Panc1 (cell line): ENCODE results near the gene KIF1A.

ENCODE experiments used
- CTCF ChIP-seq: fragments of 450-650 bp; IDR thresholded peaks from 2 replicates; pipeline ENCODE4 v1.5.1; 2017; ENCODE audit warnings: mild to moderate bottlenecking
- POLR2AphosphoS5 ChIP-seq: IDR thresholded peaks from 2 replicates; pipeline ENCODE4 v1.6.1; 2012; ENCODE audit warnings: mild to moderate bottlenecking, low read depth, low read length, moderate library complexity
- SIN3A ChIP-seq: IDR thresholded peaks from 2 replicates; pipeline ENCODE4 v1.6.1; 2012; ENCODE audit warnings: low read depth, mild to moderate bottlenecking, low read length, moderate library complexity, borderline replicate concordance; ENCODE audit not compliant: insufficient read depth

GRCh38 chr2:240760576-240761246 is 59.3 kb downstream of the KIF1A start:
- no peak for TF ChIP-seq CTCF
- no peak for TF ChIP-seq POLR2AphosphoS5
- TF ChIP-seq SIN3A, result no peak
